SIG-M5 treated with dmso at 0.1 percent for 504 hours (cell line): ENCODE measurements around the gene TMEM234.

Experiments
- DNase-seq: peaks from one replicate; lab custom pipeline; 2025; ENCODE audit not compliant: unreplicated experiment; lab: John Stamatoyannopoulos, UW

Gene TMEM234

GRCh38 chr1:32240140-32240951, 18.2 kb upstream of the TMEM234 start:
- DNase-seq = peak; percentile 41

- DNase-seq = no peak
Observed at GRCh38 chr1:32239790-32240139, 17.6 kb upstream of the TMEM234 start.

- DNase-seq = no peak
Observed at GRCh38 chr1:32239337-32239736, 17.2 kb upstream of the TMEM234 start.

GRCh38 chr1:32234792-32235191, 12.6 kb upstream of the TMEM234 start:
- no peak for DNase-seq

- no peak for DNase-seq
Observed at GRCh38 chr1:32232558-32233304, 10.6 kb upstream of the TMEM234 start.

- DNase-seq = no peak
Observed at GRCh38 chr1:32231843-32232432, 9.8 kb upstream of the TMEM234 start.

- no peak for DNase-seq
Observed at GRCh38 chr1:32228771-32229170, 6.6 kb upstream of the TMEM234 start.

- no peak for DNase-seq
Observed at GRCh38 chr1:32224285-32224684, 2.1 kb upstream of the TMEM234 start.

- no peak for DNase-seq
Observed at GRCh38 chr1:32223683-32224082, 1.5 kb upstream of the TMEM234 start.

GRCh38 chr1:32221581-32221979, 573 bp downstream of the TMEM234 start:
- DNase-seq = no peak

GRCh38 chr1:32220746-32221580, 1.2 kb downstream of the TMEM234 start:
- no peak for DNase-seq

- no peak for DNase-seq
Observed at GRCh38 chr1:32219022-32219421, 3.1 kb downstream of the TMEM234 start.

- DNase-seq = no peak
Observed at GRCh38 chr1:32216566-32216965, 5.6 kb downstream of the TMEM234 start.

GRCh38 chr1:32215629-32216480, 6.3 kb downstream of the TMEM234 start:
- DNase-seq = peak; percentile 48

GRCh38 chr1:32208891-32209328, 13.2 kb downstream of the TMEM234 start, which contains the start of gene DCDC2B:
Gene DCDC2B (plus strand): TSS chr1:32209089. CDS start chr1:32209094, 5 bp downstream.
- DNase-seq = no peak

- no peak for DNase-seq
Observed at GRCh38 chr1:32208469-32208868, 13.7 kb downstream of the TMEM234 start.

GRCh38 chr1:32205401-32206370, 16.5 kb downstream of the TMEM234 start, which contains the start of gene IQCC:
Gene IQCC (plus strand): TSS chr1:32205671. CDS start chr1:32205682, 11 bp downstream.
- DNase-seq = peak; percentile 58

- no peak for DNase-seq
Observed at GRCh38 chr1:32204943-32205361, 17.2 kb downstream of the TMEM234 start.
